Measurements from ENCODE around the gene HRH3. TPM values are rescaled to one million over a fixed set of nuclear protein-coding genes. Genes with fewer than 3 reads are reported as not detected.

HRH3 gene
- total RNA-seq, 1 experiment from 2014 or later: 1.8 TPM

- H2AK5ac ChIP-seq (ENCODE audit: insufficient read length, low read length): no peak overlapping the region
- H2BK12ac ChIP-seq (ENCODE audit: insufficient read length, low read depth, low read length): no peak overlapping the region
- H3K27ac Mint-ChIP-seq: no peak overlapping the region
- H3K9me3 ChIP-seq (ENCODE audit: control insufficient read depth, low read depth, low read length): no peaks in the 10 kb centered on the region
- peak; percentile 56 for DNase-seq
- no peak overlapping the region for H2AFZ ChIP-seq (ENCODE audit: low read length)
- WGBS (ENCODE audit: extremely low coverage, insufficient read length, low lambda C conversion rate): no CpG with 5 or more reads among the region's 84 CpGs
- H4K91ac ChIP-seq (ENCODE audit: insufficient read length, low read depth, low read length): no peak overlapping the region
- H3K4me1 ChIP-seq (ENCODE audit: insufficient read depth, low read length): no peaks in the 10 kb centered on the region
- no peaks in the 10 kb centered on the region for H4K20me1 ChIP-seq (ENCODE audit: control insufficient read depth, insufficient read depth, insufficient read length)
- H3K23ac ChIP-seq (ENCODE audit: insufficient read length, low read depth, low read length): no peak overlapping the region
- H3K79me2 ChIP-seq (ENCODE audit: insufficient read depth, low read length): no peaks in the 10 kb centered on the region
- no peak overlapping the region for H4K8ac ChIP-seq (replicated peaks; ENCODE audit: insufficient read length, low read depth, low read length)
- H2BK15ac ChIP-seq (ENCODE audit: low read depth, low read length): no peak overlapping the region
- no peak overlapping the region for H2BK5ac ChIP-seq (ENCODE audit: insufficient read length, low read length)
- H3K79me1 ChIP-seq (ENCODE audit: insufficient read depth, low read depth, low read length, poor library complexity, severe bottlenecking): no peaks in the 10 kb centered on the region
- peak overlapping the region; percentile 75 for H3K4me2 ChIP-seq (ENCODE audit: insufficient read depth, insufficient read length, low read length)
- no peak overlapping the region for H3T11ph ChIP-seq (ENCODE audit: low read length)
- H3K56ac ChIP-seq (ENCODE audit: insufficient read length, low read depth, low read length): no peak overlapping the region
- H3K9me3 Mint-ChIP-seq: no peaks in the 10 kb centered on the region
- peaks cover 85% of the 10 kb centered on the region for H3K27me3 Mint-ChIP-seq (ENCODE audit: low read depth)
- TF ChIP-seq CTCF (conservative IDR thresholded peaks at IDR 0.05): no peak
- H3K23me2 ChIP-seq (ENCODE audit: insufficient read length, low read depth, low read length, poor library complexity, severe bottlenecking): peaks cover 12% of the 10 kb centered on the region
- H4K5ac ChIP-seq (ENCODE audit: insufficient read length, low read depth, low read length): no peak overlapping the region
- H3K14ac ChIP-seq (ENCODE audit: insufficient read depth, low read length): peak overlapping the region; percentile 60; the same call in 1 of the 2 replicates
- no peak overlapping the region for H3K18ac ChIP-seq (ENCODE audit: insufficient read length, low read depth, low read length)
- H3K27me3 ChIP-seq (ENCODE audit: insufficient read depth, low read length): peaks cover 29% of the 10 kb centered on the region; the same call in 1 of the 2 replicates
- H2BK120ac ChIP-seq (ENCODE audit: low read depth, low read length, poor library complexity, severe bottlenecking): no peak overlapping the region
- H3K36me3 Mint-ChIP-seq (ENCODE audit: insufficient read depth in 1 of 3, low read depth in 3 of 3): no peaks in the 10 kb centered on the region
- peaks cover 14 to 25% of the 10 kb centered on the region in 2 experiments for H3K4me1 Mint-ChIP-seq
- no peak overlapping the region for H3K9ac ChIP-seq (ENCODE audit: extremely low read depth, insufficient read length, low read length)
- H3K4me3 Mint-ChIP-seq: peak overlapping the region; percentile 49 to 81
- no peak overlapping the region for H2BK20ac ChIP-seq (ENCODE audit: low read depth, low read length, poor library complexity, severe bottlenecking)
- H3K27ac ChIP-seq (ENCODE audit: insufficient read length, low read depth, low read length): no peak overlapping the region
- no peak overlapping the region for H3K4ac ChIP-seq (ENCODE audit: low read depth, low read length)
These were observed 732 bp downstream of the HRH3 start for GRCh38 chr20:62219101-62219991.
